Measurements from ENCODE around the gene UPF3A.

UPF3A gene

GRCh38 chr13:114281351-114282040, at the start of gene UPF3A (continued):
- TF ChIP-seq ZNF10 (tag by site-specific recombination; IDR thresholded peaks at IDR 0.05) (no peak), ZNF645 (tag by site-specific recombination; IDR thresholded peaks at IDR 0.05) (no peak), ZNF2 (tag by site-specific recombination; IDR thresholded peaks at IDR 0.05) (0 out of 2 replicates have a peak, but pooled peaks have one; percentile 5), YY1 (tag by site-specific recombination; IDR thresholded peaks at IDR 0.05) (0 out of 2 replicates have a peak, but pooled peaks have one; percentile 33), SP3 (tag by site-specific recombination; IDR thresholded peaks at IDR 0.05) (peak; percentile 71), ZNF791 (tag by site-specific recombination; IDR thresholded peaks at IDR 0.05) (no peak), ZBTB1 (tag by site-specific recombination; IDR thresholded peaks at IDR 0.05) (peak; percentile 90; the same call in 1 of the 2 replicates), ZNF548 (tag by site-specific recombination; IDR thresholded peaks at IDR 0.05) (no peak), ZNF600 (tag by site-specific recombination; IDR thresholded peaks at IDR 0.05) (0 out of 2 replicates have a peak, but pooled peaks have one; percentile 5), ZBTB26 (tag by site-specific recombination; optimal IDR thresholded peaks at IDR 0.05) (peak; percentile 50), ZNF148 (tag by site-specific recombination; IDR thresholded peaks at IDR 0.05; ENCODE audit: borderline replicate concordance) (no peak), ZFP69B (tag by site-specific recombination; IDR thresholded peaks at IDR 0.05) (no peak), ZNF629 (tag by site-specific recombination; IDR thresholded peaks at IDR 0.05) (no peak), ZNF398 (tag by site-specific recombination; IDR thresholded peaks at IDR 0.05) (peak; percentile 65), KLF1 (tag by site-specific recombination; IDR thresholded peaks at IDR 0.05) (peak; percentile 79), SP2 (tag by site-specific recombination; IDR thresholded peaks at IDR 0.05) (peak; percentile 67), EGR2 (tag by site-specific recombination; IDR thresholded peaks at IDR 0.05; ENCODE audit: low read depth) (peak; percentile 78), ZNF24 (tag by site-specific recombination; IDR thresholded peaks at IDR 0.05) (peak; percentile 46; the same call in 1 of the 2 replicates), ZNF138 (tag by site-specific recombination; IDR thresholded peaks at IDR 0.05; ENCODE audit: borderline replicate concordance) (no peak), BCL11A (tag by site-specific recombination; IDR thresholded peaks at IDR 0.05; ENCODE audit: low read depth) (0 out of 2 replicates have a peak, but pooled peaks have one; percentile 67), YY2 (tag by site-specific recombination; IDR thresholded peaks at IDR 0.05) (no peak), ZNF76 (tag by site-specific recombination; IDR thresholded peaks at IDR 0.05; ENCODE audit: borderline replicate concordance, low read depth) (peak; percentile 47; the same call in 1 of the 2 replicates), ZNF423 (tag by site-specific recombination; IDR thresholded peaks at IDR 0.05) (peak; percentile 31; the same call in 1 of the 2 replicates), ZNF701 (tag by site-specific recombination; IDR thresholded peaks at IDR 0.05) (no peak), ZNF121 (tag by site-specific recombination; IDR thresholded peaks at IDR 0.05) (no peak), ZSCAN5A (tag by site-specific recombination; IDR thresholded peaks at IDR 0.05) (no peak), PATZ1 (tag by site-specific recombination; IDR thresholded peaks at IDR 0.05) (peak; percentile 76), ZSCAN30 (tag by site-specific recombination; IDR thresholded peaks at IDR 0.05) (0 out of 2 replicates have a peak, but pooled peaks have one; percentile 70), ZNF174 (tag by site-specific recombination; IDR thresholded peaks at IDR 0.05) (no peak), ZNF660 (tag by site-specific recombination; IDR thresholded peaks at IDR 0.05) (peak; percentile 69; the same call in 1 of the 2 replicates), KLF10 (tag by site-specific recombination; IDR thresholded peaks at IDR 0.05) (peak; percentile 86)
